ENCODE measurements around the gene AFF1.

The AFF1 gene

GRCh38 chr4:87166296-87166854 lies 231.6 kb downstream of the AFF1 start:
- no peak for TF ChIP-seq CTCF (IDR thresholded peaks at IDR 0.05; ENCODE audit: control extremely low read depth, extremely low read depth, low read depth, missing control alignments)
- no peak for DNase-seq (ENCODE audit: extremely low spot score)
- ChIA-PET CTCF (interaction anchor here (1.2 to 7.9 kb wide), 2 partner anchors 15 to 243 kb away, joined by 4 to 55 read pairs; no protein-coding TSS in a partner anchor), POLR2A (no interaction called here)

GRCh38 chr4:87171944-87172343 lies 237.1 kb downstream of the AFF1 start:
- DNase-seq (ENCODE audit: extremely low spot score), result no peak
- POLR2A ChIA-PET, result no interaction called here
- TF ChIP-seq CTCF (IDR thresholded peaks at IDR 0.05; ENCODE audit: control extremely low read depth, extremely low read depth, low read depth, missing control alignments), result no peak
- CTCF ChIA-PET, result interaction anchor here (0.7 to 2.4 kb wide), 4 partner anchors 10 to 21 kb away, joined by 3 to 11 read pairs (median 3); no protein-coding TSS in a partner anchor

- DNase-seq (ENCODE audit: extremely low spot score), result no peak
- ChIA-PET CTCF (interaction anchor here (0.7 to 1.0 kb wide), 2 partner anchors 21 to 24 kb away, joined by 3 read pairs; no protein-coding TSS in a partner anchor), POLR2A (no interaction called here)
- TF ChIP-seq CTCF (IDR thresholded peaks at IDR 0.05; ENCODE audit: control extremely low read depth, extremely low read depth, low read depth, missing control alignments), result no peak
Measured at GRCh38 chr4:87174672-87175071, 239.9 kb downstream of the AFF1 start.

- ChIA-PET POLR2A (no interaction called here), CTCF (interaction anchor here (1.1 to 1.3 kb wide), 2 partner anchors 10 to 28 kb away, joined by 3 read pairs; no protein-coding TSS in a partner anchor)
- no peak for DNase-seq (ENCODE audit: extremely low spot score)
- TF ChIP-seq CTCF (IDR thresholded peaks at IDR 0.05; ENCODE audit: control extremely low read depth, extremely low read depth, low read depth, missing control alignments), result no peak
Measured at GRCh38 chr4:87179751-87180150, 244.9 kb downstream of the AFF1 start.

- DNase-seq (ENCODE audit: extremely low spot score), result no peak
- TF ChIP-seq CTCF (IDR thresholded peaks at IDR 0.05; ENCODE audit: control extremely low read depth, extremely low read depth, low read depth, missing control alignments), result no peak
- CTCF ChIA-PET, result no interaction called here
- POLR2A ChIA-PET, result interaction anchor here (1.0 kb wide), 1 partner anchor 39 kb away, joined by 4 read pairs; no protein-coding TSS in a partner anchor
Measured at GRCh38 chr4:87180767-87181166, 246.0 kb downstream of the AFF1 start.

- CTCF ChIA-PET, result interaction anchor here (1.9 kb wide), 1 partner anchor 35 kb away, joined by 5 read pairs; no protein-coding TSS in a partner anchor
- DNase-seq (ENCODE audit: extremely low spot score), result no peak
- TF ChIP-seq CTCF (IDR thresholded peaks at IDR 0.05; ENCODE audit: control extremely low read depth, extremely low read depth, low read depth, missing control alignments), result no peak
- POLR2A ChIA-PET, result no interaction called here
Measured at GRCh38 chr4:87185146-87185870, 250.5 kb downstream of the AFF1 start.

Measured in GM10248 (cell line).